CD4-positive, alpha-beta T cell treated with Interleukin-21 for 1 hour (primary cell): Measurements from ENCODE around the gene UNC93A.
A peak's percentile ranks its signal among the peaks of the same experiment; 100 is the strongest.
"Not testable (repeated sequence)": the region's sequence is repeated elsewhere in the genome, so short reads cannot be mapped to it uniquely, and the experiment has no call there.

Experiments used
- DNase-seq: peaks from one replicate; pipeline ENCODE4 v3.0.0-alpha.2; 2020

The UNC93A gene

GRCh38 chr6:167345960-167346359 lies 54.8 kb downstream of the UNC93A start:
- no peak for DNase-seq

DNA sequence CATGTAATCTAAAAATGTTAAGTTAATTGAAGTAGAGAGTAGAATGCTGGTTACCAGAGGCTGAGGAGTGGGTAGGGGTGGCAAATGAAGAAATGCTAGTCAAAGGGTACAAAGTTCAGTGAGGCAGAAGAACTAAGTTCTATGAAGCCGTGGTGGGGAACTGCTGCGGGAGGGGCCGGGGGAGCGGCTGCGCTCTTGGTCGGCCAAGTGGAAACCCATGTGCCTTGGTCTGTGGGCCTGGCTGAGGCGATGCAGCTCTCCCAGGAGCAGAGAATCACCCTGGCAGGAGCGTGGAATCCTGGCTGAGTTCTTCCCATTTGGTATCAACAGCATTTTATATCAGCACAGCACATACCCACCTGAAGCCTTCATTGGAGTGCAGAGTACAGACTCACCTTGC lies 56.1 kb downstream of the UNC93A start:
- DNase-seq: no peak

DNA sequence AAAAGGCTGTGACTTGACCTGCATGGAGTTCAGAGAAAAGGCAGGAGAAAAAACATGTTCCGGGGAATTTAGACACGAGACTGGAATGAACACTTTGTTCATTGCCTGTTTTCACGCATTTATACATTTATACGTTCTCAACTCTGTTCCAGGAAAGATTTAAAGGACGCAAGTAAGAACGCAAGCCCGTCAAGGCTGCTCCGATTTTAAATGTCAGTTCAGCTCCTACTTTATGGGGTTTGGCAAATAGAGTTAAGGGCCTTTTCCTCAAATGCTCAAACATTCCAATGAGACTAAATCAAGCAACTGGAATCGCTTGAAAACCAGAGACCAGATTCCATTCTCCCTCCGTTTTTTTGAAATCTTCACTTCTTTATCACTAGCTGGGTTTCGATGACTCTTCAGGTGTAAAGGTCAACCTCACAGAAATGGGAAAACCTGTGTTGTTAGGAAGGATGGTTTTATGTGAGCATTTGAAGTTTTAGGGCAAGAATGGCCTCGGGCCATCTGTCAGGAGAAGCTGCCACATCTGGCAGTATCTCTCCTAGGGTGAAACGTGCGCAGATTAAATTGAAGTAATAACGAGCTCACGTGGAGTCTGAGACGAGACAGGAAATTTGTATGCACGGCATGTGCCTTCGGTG lies 58.6 kb downstream of the UNC93A start:
- DNase-seq: no peak

DNA sequence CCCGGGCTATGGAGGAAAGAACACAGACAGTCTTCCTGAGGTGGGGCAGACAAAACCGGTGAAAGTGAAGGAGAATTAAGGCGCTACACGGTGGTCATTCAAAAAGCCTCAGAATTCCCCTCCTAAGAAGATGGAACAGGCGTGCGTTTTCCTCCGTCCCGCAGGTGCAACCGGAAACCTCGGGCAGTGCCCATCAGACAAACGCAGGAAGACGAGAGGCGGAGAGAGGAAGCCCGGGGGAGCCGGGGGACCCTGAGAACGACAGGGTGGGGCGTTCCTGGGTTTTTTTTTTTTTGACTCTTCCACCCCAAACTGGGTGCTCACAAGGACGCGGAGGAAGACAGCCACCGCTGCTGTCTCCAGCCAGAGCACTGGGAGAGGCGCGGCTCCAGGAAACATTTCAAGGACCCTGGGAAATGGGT lies 59.2 kb downstream of the UNC93A start:
- DNase-seq: peak; percentile 7

- DNase-seq: peak; percentile 82
Measured at GRCh38 chr6:167350731-167351655, 59.9 kb downstream of the UNC93A start.

GRCh38 chr6:167351656-167352345 lies 60.7 kb downstream of the UNC93A start:
- no peak for DNase-seq

DNA sequence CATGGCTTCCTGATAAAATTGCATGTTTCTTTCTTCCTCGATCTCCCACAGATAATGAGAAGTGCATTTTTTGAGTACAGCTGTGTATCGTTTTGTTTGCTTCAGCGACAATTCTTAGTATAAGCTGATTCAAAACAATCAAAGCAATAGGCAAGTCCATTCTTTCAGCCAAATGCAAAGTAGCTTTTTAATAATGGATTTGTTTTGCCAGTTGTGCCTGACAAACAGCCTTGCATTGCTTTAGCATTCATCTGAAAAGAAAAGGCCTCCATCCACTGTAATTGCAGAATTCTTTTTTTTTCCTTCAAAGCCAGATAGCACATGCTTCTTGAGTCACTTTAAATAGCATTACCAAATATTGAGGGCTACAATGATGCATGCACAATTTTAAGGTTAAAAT lies 65.8 kb downstream of the UNC93A start:
- DNase-seq: no peak

DNA sequence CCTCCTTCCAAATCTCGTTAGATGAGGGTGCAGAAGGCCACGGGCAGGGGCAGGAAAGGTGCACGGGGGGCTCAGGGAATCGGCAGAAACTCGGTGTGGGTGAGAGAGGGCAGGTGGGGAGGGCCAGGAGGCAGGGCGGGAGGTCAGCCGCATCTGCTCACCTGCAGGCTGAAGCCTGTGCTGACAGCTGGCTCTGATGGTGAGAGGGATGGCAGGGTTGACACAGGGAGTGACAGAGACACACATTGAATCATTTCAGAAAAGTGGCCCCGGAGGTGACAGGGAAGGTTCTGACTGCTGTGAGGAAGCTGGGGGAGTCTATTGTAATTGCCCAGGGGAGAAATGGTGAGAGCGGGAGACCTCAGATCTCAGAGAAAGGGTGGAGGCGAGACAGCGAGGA lies 67.3 kb downstream of the UNC93A start:
- not testable (repeated sequence) for DNase-seq

DNA sequence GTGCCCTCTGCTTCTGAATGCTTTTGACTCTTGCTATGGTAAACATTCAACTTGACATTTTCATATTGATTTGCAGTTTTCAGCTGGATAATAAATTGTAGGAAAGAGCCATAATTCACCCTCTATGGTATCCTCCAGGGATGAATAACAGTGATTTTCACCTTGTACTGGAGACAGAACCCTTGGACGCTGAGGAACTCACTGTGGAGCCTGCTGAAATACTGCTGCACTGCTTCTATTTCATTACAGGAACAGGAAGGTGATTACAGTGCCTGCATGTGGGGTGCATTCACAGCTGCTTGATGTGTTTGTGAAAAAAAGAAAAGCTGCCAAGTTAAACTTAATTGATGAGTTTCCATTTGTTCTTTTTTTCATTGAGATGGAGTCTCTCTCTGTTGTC lies 70.1 kb downstream of the UNC93A start:
- not testable (repeated sequence) for DNase-seq
